K562 (cell line): ENCODE measurements around the gene TARBP1. TPM values are rescaled to one million over a fixed set of nuclear protein-coding genes. Genes with fewer than 3 reads are reported as not detected.

Experiments used
- BHLHE40 ChIP-seq: IDR thresholded peaks from 2 replicates; pipeline ENCODE4 v1.6.1; 2011; ENCODE audit warnings: low read length, improper control_type of control experiment
- DIDO1 ChIP-seq: fragments of 450-650 bp; IDR thresholded peaks from 2 replicates; pipeline ENCODE4 v1.6.1; 2016; ENCODE audit warnings: low read depth, missing biosample characterization, missing genetic modification characterization
- E2F1 ChIP-seq: sonication (generic); formaldehyde crosslinking; IDR thresholded peaks from 2 replicates; pipeline ENCODE4 v1.8.1; 2023; ENCODE audit warnings: mild to moderate bottlenecking, missing genetic modification reagents, moderate library complexity
- ELF1 ChIP-seq: fragments of 200-800 bp; sonication (Bioruptor generic); IDR thresholded peaks from 2 replicates; pipeline ENCODE4 v1.6.1; 2016; ENCODE audit warnings: missing genetic modification characterization, missing compliant biosample characterization
- FOXJ2 ChIP-seq: fragments of 200-800 bp; sonication (Bioruptor generic); IDR thresholded peaks from 2 replicates; pipeline ENCODE4 v1.6.1; 2016; ENCODE audit warnings: missing genetic modification characterization, missing compliant biosample characterization
- KLF6 ChIP-seq: fragments of 250-450 bp; sonication (Bioruptor Pico); IDR thresholded peaks from 2 replicates; pipeline ENCODE4 v1.4.0; 2020; ENCODE audit warnings: mild to moderate bottlenecking, moderate library complexity, borderline replicate concordance
- NELFE ChIP-seq: IDR thresholded peaks from 2 replicates; pipeline ENCODE4 v1.6.1; 2011; ENCODE audit warnings: mild to moderate bottlenecking; ENCODE audit not compliant: insufficient read depth, insufficient read length
- NR1H2 ChIP-seq: sonication (generic); formaldehyde crosslinking; IDR thresholded peaks from 2 replicates; pipeline ENCODE4 v1.4.0; 2020; ENCODE audit warnings: mild to moderate bottlenecking, missing genetic modification reagents
- PTTG1 ChIP-seq: fragments of 450-650 bp; IDR thresholded peaks from 2 replicates; pipeline ENCODE4 v1.6.1; 2016; ENCODE audit warnings: low read depth, mild to moderate bottlenecking, missing genetic modification characterization, missing compliant biosample characterization
- SIN3B ChIP-seq: fragments of 450-650 bp; IDR thresholded peaks from 2 replicates; pipeline ENCODE4 v1.6.1; 2017; ENCODE audit warnings: low read depth, mild to moderate bottlenecking, moderate library complexity
- SP1 ChIP-seq: sonication (generic); formaldehyde crosslinking; IDR thresholded peaks from 2 replicates; pipeline ENCODE4 v1.8.1; 2022; ENCODE audit warnings: mild to moderate bottlenecking, missing genetic modification reagents
- ZNF239 ChIP-seq: fragments of 250-450 bp; sonication (Bioruptor Pico); IDR thresholded peaks from 2 replicates; pipeline ENCODE4 v1.4.0; 2020; ENCODE audit warnings: mild to moderate bottlenecking
- ZNF76 ChIP-seq: fragments of 250-450 bp; sonication (Bioruptor Pico); IDR thresholded peaks from 2 replicates; pipeline ENCODE4 v1.4.0; 2020; ENCODE audit warnings: mild to moderate bottlenecking, moderate library complexity, borderline replicate concordance
- polyA plus RNA-seq, 8 experiments: library from polyadenylated mRNA; depleted of rRNA in 4 of 8; stranded (reverse) in 5 of 8; unstranded in 3 of 8; fragments of >200 nt; fragmentation: Nextera tagmentation in 2 of 8; fragmentation: Illumina TruSeq in 1 of 8; extraction: Ambion mirVana in 2 of 8; extraction: Trizol in 1 of 8; gene quantifications; 2 replicates each; pipeline versions ENCODE4 v1.2.1 to v1.2.3, GENCODE V29; 2011 to 2014; ENCODE audit warnings: inconsistent platforms in 1 of 8, missing spikeins in 1 of 8
- total RNA-seq, 7 experiments: library from RNA; depleted of rRNA in 6 of 7; stranded (reverse); fragments of >200 nt in 6 of 7; fragmentation: Illumina TruSeq in 2 of 7; extraction: Trizol in 2 of 7; gene quantifications; 2 replicates each; pipeline versions ENCODE4 v1.2.1 to v1.2.3, GENCODE V29; 2011 to 2021; ENCODE audit warnings: low replicate concordance in 1 of 7
- TF ChIP-seq, protein P1 (sequence below): sonication (generic); formaldehyde crosslinking; IDR thresholded peaks from 2 replicates; pipeline ENCODE4 v1.8.0; 2022; ENCODE audit warnings: missing genetic modification reagents, mild to moderate bottlenecking, moderate library complexity, borderline replicate concordance
- TF ChIP-seq, protein P2 (sequence below): sonication (generic); formaldehyde crosslinking; IDR thresholded peaks from 2 replicates; pipeline ENCODE4 v1.8.0; 2022; ENCODE audit warnings: mild to moderate bottlenecking, missing genetic modification reagents
- TF ChIP-seq, protein P3 (sequence below): IDR thresholded peaks from 2 replicates; pipeline ENCODE4 v1.6.1; 2012; ENCODE audit warnings: low read depth, low read length, improper control_type of control experiment, borderline replicate concordance
- TF ChIP-seq, protein P4 (sequence below): fragments of 450-650 bp; formaldehyde crosslinking; IDR thresholded peaks from 2 replicates; pipeline ENCODE4 v1.4.0; 2020; ENCODE audit warnings: mild to moderate bottlenecking, mixed read lengths
- TF ChIP-seq, protein P5 (sequence below): sonication (generic); formaldehyde crosslinking; IDR thresholded peaks from 2 replicates; pipeline ENCODE4 v1.8.1; 2023; ENCODE audit warnings: mild to moderate bottlenecking, missing genetic modification reagents

The TARBP1 gene
- total and polyA plus RNA-seq, 9 of the 15 experiments (the other 6 are each of a cell fraction or from before 2014, with no cell fraction given), result 8.8 to 48.0 (median 22.9) TPM

DNA sequence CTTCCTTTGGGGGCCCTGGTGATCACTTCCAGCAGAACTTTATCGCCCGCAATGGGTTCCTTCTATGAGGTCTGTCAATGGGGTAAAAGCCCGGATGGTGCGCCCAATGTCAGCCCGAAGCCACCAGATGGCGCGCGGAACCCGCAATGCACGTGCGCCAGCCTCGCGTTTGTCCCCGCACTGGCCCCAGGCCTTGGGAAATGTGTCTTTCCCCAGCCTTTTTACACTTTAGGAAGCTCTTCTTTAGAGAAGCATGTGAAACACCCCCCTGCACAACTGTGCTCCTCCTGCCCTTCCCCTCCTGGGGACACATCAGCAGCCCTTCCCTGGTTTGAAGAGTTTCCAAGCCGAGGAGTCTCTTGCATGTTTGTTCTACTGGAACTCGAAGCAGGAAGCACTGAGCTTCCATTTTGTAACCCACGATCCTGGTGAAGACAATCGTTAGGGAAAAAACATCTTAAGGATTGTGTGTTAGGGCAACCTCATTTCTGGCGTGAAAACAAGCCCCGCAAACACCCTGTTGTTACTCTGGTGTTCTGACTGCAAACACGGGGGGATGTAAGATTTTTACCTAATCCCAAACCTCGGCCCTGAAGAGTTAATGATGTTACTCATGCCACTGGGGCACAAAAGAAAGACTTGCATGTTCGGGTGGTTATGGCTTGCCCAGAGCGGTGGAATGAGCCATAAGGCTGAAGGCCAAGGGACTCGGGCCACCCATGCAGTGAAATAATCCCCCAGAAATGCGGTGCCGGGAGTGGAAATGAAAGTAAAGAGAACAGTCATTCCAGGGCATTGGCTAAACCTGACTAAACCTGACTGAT, 20.4 kb upstream of the TARBP1 start (continued):
- TF ChIP-seq SP1 (peak; percentile 86), FOXJ2 (tag) (peak; percentile 90), PTTG1 (tag) (peak; percentile 76), SIN3B (no peak), KLF6 (peak; percentile 89), NR1H2 (CRISPR knock-in tag) (peak; percentile 77; the same call in 1 of the 2 replicates), BHLHE40 (peak; percentile 90), NELFE (no peak), ELF1 (tag) (peak; percentile 68; the same call in 1 of the 2 replicates), DIDO1 (tag) (0 out of 2 replicates have a peak, but pooled peaks have one; percentile 18), ZNF239 (peak; percentile 74), E2F1 (CRISPR knock-in tag) (peak; percentile 77; the same call in 1 of the 2 replicates), ZNF76 (CRISPR knock-in tag) (peak; percentile 93)
- TF ChIP-seq, protein P1, sequence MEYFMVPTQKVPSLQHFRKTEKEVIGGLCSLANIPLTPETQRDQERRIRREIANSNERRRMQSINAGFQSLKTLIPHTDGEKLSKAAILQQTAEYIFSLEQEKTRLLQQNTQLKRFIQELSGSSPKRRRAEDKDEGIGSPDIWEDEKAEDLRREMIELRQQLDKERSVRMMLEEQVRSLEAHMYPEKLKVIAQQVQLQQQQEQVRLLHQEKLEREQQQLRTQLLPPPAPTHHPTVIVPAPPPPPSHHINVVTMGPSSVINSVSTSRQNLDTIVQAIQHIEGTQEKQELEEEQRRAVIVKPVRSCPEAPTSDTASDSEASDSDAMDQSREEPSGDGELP (CRISPR knock-in tag), result peak; percentile 89
- TF ChIP-seq, protein P2, sequence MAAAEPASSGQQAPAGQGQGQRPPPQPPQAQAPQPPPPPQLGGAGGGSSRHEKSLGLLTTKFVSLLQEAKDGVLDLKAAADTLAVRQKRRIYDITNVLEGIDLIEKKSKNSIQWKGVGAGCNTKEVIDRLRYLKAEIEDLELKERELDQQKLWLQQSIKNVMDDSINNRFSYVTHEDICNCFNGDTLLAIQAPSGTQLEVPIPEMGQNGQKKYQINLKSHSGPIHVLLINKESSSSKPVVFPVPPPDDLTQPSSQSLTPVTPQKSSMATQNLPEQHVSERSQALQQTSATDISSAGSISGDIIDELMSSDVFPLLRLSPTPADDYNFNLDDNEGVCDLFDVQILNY (CRISPR knock-in tag), result peak; percentile 84; the same call in 1 of the 2 replicates
- TF ChIP-seq, protein P3, sequence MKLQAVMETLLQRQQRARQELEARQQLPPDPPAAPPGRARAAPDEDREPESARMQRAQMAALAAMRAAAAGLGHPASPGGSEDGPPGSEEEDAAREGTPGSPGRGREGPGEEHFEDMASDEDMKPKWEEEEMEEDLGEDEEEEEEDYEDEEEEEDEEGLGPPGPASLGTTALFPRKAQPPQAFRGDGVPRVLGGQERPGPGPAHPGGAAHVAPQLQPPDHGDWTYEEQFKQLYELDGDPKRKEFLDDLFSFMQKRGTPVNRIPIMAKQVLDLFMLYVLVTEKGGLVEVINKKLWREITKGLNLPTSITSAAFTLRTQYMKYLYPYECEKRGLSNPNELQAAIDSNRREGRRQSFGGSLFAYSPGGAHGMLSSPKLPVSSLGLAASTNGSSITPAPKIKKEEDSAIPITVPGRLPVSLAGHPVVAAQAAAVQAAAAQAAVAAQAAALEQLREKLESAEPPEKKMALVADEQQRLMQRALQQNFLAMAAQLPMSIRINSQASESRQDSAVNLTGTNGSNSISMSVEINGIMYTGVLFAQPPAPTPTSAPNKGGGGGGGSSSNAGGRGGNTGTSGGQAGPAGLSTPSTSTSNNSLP, result no peak
- TF ChIP-seq, protein P4, sequence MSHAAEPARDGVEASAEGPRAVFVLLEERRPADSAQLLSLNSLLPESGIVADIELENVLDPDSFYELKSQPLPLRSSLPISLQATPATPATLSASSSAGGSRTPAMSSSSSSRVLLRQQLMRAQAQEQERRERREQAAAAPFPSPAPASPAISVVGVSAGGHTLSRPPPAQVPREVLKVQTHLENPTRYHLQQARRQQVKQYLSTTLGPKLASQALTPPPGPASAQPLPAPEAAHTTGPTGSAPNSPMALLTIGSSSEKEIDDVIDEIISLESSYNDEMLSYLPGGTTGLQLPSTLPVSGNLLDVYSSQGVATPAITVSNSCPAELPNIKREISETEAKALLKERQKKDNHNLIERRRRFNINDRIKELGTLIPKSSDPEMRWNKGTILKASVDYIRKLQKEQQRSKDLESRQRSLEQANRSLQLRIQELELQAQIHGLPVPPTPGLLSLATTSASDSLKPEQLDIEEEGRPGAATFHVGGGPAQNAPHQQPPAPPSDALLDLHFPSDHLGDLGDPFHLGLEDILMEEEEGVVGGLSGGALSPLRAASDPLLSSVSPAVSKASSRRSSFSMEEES (CRISPR knock-in tag), result no peak
- TF ChIP-seq, protein P5, sequence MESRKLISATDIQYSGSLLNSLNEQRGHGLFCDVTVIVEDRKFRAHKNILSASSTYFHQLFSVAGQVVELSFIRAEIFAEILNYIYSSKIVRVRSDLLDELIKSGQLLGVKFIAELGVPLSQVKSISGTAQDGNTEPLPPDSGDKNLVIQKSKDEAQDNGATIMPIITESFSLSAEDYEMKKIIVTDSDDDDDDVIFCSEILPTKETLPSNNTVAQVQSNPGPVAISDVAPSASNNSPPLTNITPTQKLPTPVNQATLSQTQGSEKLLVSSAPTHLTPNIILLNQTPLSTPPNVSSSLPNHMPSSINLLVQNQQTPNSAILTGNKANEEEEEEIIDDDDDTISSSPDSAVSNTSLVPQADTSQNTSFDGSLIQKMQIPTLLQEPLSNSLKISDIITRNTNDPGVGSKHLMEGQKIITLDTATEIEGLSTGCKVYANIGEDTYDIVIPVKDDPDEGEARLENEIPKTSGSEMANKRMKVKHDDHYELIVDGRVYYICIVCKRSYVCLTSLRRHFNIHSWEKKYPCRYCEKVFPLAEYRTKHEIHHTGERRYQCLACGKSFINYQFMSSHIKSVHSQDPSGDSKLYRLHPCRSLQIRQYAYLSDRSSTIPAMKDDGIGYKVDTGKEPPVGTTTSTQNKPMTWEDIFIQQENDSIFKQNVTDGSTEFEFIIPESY (CRISPR knock-in tag), result peak; percentile 90
